ENCODE measurements around the gene MECP2. TPM values are rescaled to one million over a fixed set of nuclear protein-coding genes. Genes with fewer than 3 reads are reported as not detected.

Gene MECP2
- polyA plus RNA-seq, 1 donor (not counting 4 experiments of a cell fraction or from before 2014, with no cell fraction given): 9.9 TPM

DNA sequence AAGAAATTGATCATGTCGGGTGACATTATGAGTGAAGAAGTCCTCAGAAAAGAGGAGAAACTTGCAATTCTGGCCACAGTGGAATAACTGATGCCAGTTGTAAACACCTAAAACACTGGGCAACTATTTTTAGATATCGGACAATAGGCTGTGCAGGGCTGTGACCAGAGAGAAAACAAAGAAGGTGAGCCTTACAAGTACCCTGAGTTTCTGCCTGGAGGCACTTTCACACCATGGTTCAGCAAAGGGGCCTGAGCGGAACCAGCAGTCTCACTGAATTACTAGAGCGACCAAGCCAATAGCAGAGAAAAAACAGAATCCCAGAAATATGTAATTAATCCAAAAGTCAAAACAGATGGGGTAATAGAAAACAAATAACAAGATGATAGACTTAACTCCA is 89.0 kb downstream of the MECP2 start:
- H3K4me2 ChIP-seq (ENCODE audit: control insufficient read depth, extremely low read depth, insufficient read depth, low read depth, low read length): no peak overlapping the region
- no peaks in the 10 kb centered on the region for H3K4me1 ChIP-seq (ENCODE audit: control insufficient read depth, extremely low read depth, insufficient read depth, low read length)
- H3K9ac ChIP-seq (ENCODE audit: control insufficient read depth, extremely low read depth, insufficient read depth, low read length): no peak overlapping the region
- no peak overlapping the region for H3K27ac ChIP-seq (ENCODE audit: control insufficient read depth, insufficient read depth, low read length)
- H3K4me3 ChIP-seq (ENCODE audit: control insufficient read depth in 2 of 3, extremely low read depth in 1 of 3, insufficient read depth in 2 of 3, low read depth in 1 of 3, low read length in 3 of 3): no peak overlapping the region
- TF ChIP-seq, protein P1, sequence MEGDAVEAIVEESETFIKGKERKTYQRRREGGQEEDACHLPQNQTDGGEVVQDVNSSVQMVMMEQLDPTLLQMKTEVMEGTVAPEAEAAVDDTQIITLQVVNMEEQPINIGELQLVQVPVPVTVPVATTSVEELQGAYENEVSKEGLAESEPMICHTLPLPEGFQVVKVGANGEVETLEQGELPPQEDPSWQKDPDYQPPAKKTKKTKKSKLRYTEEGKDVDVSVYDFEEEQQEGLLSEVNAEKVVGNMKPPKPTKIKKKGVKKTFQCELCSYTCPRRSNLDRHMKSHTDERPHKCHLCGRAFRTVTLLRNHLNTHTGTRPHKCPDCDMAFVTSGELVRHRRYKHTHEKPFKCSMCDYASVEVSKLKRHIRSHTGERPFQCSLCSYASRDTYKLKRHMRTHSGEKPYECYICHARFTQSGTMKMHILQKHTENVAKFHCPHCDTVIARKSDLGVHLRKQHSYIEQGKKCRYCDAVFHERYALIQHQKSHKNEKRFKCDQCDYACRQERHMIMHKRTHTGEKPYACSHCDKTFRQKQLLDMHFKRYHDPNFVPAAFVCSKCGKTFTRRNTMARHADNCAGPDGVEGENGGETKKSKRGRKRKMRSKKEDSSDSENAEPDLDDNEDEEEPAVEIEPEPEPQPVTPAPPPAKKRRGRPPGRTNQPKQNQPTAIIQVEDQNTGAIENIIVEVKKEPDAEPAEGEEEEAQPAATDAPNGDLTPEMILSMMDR (optimal IDR thresholded peaks at IDR 0.05 in 1 of 3, IDR thresholded peaks at IDR 0.05 in 1 of 3, conservative IDR thresholded peaks at IDR 0.05 in 1 of 3; ENCODE audit: extremely low read depth in 1 of 3, insufficient read depth in 2 of 3, low read length in 3 of 3): no peak
- dilution Hi-C loops (cut with MboI; ENCODE audit: extremely low pct_ligation_motif_present, low sequenced_read_pairs): no loop called here
- H3K79me2 ChIP-seq (ENCODE audit: control insufficient read depth, insufficient read depth, low read length): no peaks in the 10 kb centered on the region
- peaks cover 0 to 1% of the 10 kb centered on the region in 2 experiments for H3K36me3 ChIP-seq (ENCODE audit: control insufficient read depth in 2 of 2, extremely low read depth in 1 of 2, insufficient read depth in 2 of 2, low read length in 2 of 2)
- no peaks in the 10 kb centered on the region for H3K9me3 ChIP-seq (ENCODE audit: control insufficient read depth, low read depth, low read length)
- no peaks in the 10 kb centered on the region for H3K9me1 ChIP-seq (ENCODE audit: control insufficient read depth, extremely low read depth, insufficient read depth, low read length)
- DNase-seq (ENCODE audit: low read depth, low spot score): no peak
- H2AFZ ChIP-seq (ENCODE audit: control insufficient read depth, low read length): no peak overlapping the region
- no peak for FAIRE-seq
- no peaks in the 10 kb centered on the region for H4K20me1 ChIP-seq (ENCODE audit: control insufficient read depth, extremely low read depth, insufficient read depth, low read length)
- no peaks in the 10 kb centered on the region for H3K27me3 ChIP-seq (ENCODE audit: control insufficient read depth, extremely low read depth, insufficient read depth, low read length)

DNA sequence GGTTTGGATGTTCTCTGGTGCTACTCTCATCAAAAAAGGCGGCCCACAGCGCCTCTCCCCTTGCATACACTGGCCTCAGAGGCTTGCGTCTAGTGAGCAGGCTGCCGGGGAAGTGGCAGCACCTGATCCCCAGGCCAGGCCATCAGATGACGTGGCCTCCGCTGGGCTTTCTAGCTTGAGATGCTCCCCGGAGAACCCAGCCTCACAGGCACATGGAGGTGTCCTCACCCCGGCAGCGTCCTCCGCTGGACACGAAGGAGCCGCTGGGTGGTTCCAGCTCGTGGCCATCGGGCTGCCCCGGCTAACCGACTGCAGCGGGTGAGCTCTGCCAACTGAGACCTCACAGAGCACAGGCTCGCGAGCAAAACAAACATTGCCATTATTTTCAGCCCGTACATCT is 90.6 kb downstream of the MECP2 start:
- no peaks in the 10 kb centered on the region for H3K27me3 ChIP-seq (ENCODE audit: control insufficient read depth, extremely low read depth, insufficient read depth, low read length)
- H2AFZ ChIP-seq (ENCODE audit: control insufficient read depth, low read length): no peak overlapping the region
- H3K27ac ChIP-seq (ENCODE audit: control insufficient read depth, insufficient read depth, low read length): no peak overlapping the region
- dilution Hi-C loops (cut with MboI; ENCODE audit: extremely low pct_ligation_motif_present, low sequenced_read_pairs): no loop called here
- H3K4me3 ChIP-seq (ENCODE audit: control insufficient read depth in 2 of 3, extremely low read depth in 1 of 3, insufficient read depth in 2 of 3, low read depth in 1 of 3, low read length in 3 of 3): no peak overlapping the region
- DNase-seq (ENCODE audit: low read depth, low spot score): no peak
- no peaks in the 10 kb centered on the region for H3K79me2 ChIP-seq (ENCODE audit: control insufficient read depth, insufficient read depth, low read length)
- TF ChIP-seq, protein P1 (optimal IDR thresholded peaks at IDR 0.05 in 1 of 3, IDR thresholded peaks at IDR 0.05 in 1 of 3, conservative IDR thresholded peaks at IDR 0.05 in 1 of 3; ENCODE audit: extremely low read depth in 1 of 3, insufficient read depth in 2 of 3, low read length in 3 of 3): no peak
- no peak for TF ChIP-seq EZH2 (IDR thresholded peaks at IDR 0.05; ENCODE audit: low read length)
- no peaks in the 10 kb centered on the region for H3K4me1 ChIP-seq (ENCODE audit: control insufficient read depth, extremely low read depth, insufficient read depth, low read length)
- no peak overlapping the region for H3K9ac ChIP-seq (ENCODE audit: control insufficient read depth, extremely low read depth, insufficient read depth, low read length)
- no peaks in the 10 kb centered on the region for H3K9me1 ChIP-seq (ENCODE audit: control insufficient read depth, extremely low read depth, insufficient read depth, low read length)
- no peak overlapping the region for H3K4me2 ChIP-seq (ENCODE audit: control insufficient read depth, extremely low read depth, insufficient read depth, low read depth, low read length)
- no peak for FAIRE-seq
- H3K36me3 ChIP-seq (ENCODE audit: control insufficient read depth in 2 of 2, extremely low read depth in 1 of 2, insufficient read depth in 2 of 2, low read length in 2 of 2): no peaks in the 10 kb centered on the region
- no peaks in the 10 kb centered on the region for H3K9me3 ChIP-seq (ENCODE audit: control insufficient read depth, low read depth, low read length)
- H4K20me1 ChIP-seq (ENCODE audit: control insufficient read depth, extremely low read depth, insufficient read depth, low read length): no peaks in the 10 kb centered on the region

Data from keratinocyte (primary cell).